Renal cortex interstitium (tissue), 11 donors: ENCODE results near the gene NEGR1. TPM values are rescaled to one million over a fixed set of nuclear protein-coding genes. Genes with fewer than 3 reads are reported as not detected.

Experiments used
- DNase-seq, 11 donors: peaks; one replicate each; pipeline ENCODE4 v3.0.0-alpha.2; 2013; ENCODE audit warnings: low read depth in 9 of 11, low spot score in 4 of 11; ENCODE audit errors: extremely low read depth in 1 of 11
- polyA plus RNA-seq, 3 donors: library from polyadenylated mRNA; unstranded; fragments of 120-200 nt; gene quantifications; one replicate each; pipeline ENCODE4 v1.2.1, GENCODE V29; 2013; ENCODE audit not compliant: insufficient read length in 3 of 3

The NEGR1 gene
- polyA plus RNA-seq, 3 donors, result 2.8 to 3.9 (median 3.5) TPM

- no peak for DNase-seq
Observed at GRCh38 chr1:71582673-71583072, 699.7 kb downstream of the NEGR1 start.

- DNase-seq, result no peak
Observed at GRCh38 chr1:71577451-71578131, 704.7 kb downstream of the NEGR1 start.

GRCh38 chr1:71572038-71572437, 710.3 kb downstream of the NEGR1 start:
- no peak for DNase-seq

- DNase-seq, result no peak
Observed at GRCh38 chr1:71566413-71566812, 715.9 kb downstream of the NEGR1 start.

GRCh38 chr1:71565831-71566230, 716.5 kb downstream of the NEGR1 start:
- no peak for DNase-seq

GRCh38 chr1:71565262-71565661, 717.1 kb downstream of the NEGR1 start:
- DNase-seq, result no peak

- DNase-seq, result no peak
Observed at GRCh38 chr1:71562298-71562697, 720.0 kb downstream of the NEGR1 start.

- DNase-seq, result no peak
Observed at GRCh38 chr1:71561729-71562128, 720.6 kb downstream of the NEGR1 start.

- DNase-seq, result no peak
Observed at GRCh38 chr1:71561206-71561605, 721.1 kb downstream of the NEGR1 start.

- no peak for DNase-seq
Observed at GRCh38 chr1:71559880-71560279, 722.5 kb downstream of the NEGR1 start.

GRCh38 chr1:71557138-71557537, 725.2 kb downstream of the NEGR1 start:
- no peak for DNase-seq

- DNase-seq, result no peak
Observed at GRCh38 chr1:71548398-71548890, 733.9 kb downstream of the NEGR1 start.

GRCh38 chr1:71542155-71542554, 740.2 kb downstream of the NEGR1 start:
- no peak for DNase-seq

- no peak for DNase-seq
Observed at GRCh38 chr1:71533950-71534349, 748.4 kb downstream of the NEGR1 start.

GRCh38 chr1:71532343-71532742, 750.0 kb downstream of the NEGR1 start:
- no peak for DNase-seq

- DNase-seq, result no peak
Observed at GRCh38 chr1:71526824-71527223, 755.5 kb downstream of the NEGR1 start.

- DNase-seq, result no peak
Observed at GRCh38 chr1:71522721-71523120, 759.6 kb downstream of the NEGR1 start.

- peak; percentile 0 to 23 (median 5) for DNase-seq
Observed at GRCh38 chr1:71521655-71522264, 760.6 kb downstream of the NEGR1 start.

- DNase-seq, result no peak
Observed at GRCh38 chr1:71511505-71511904, 770.8 kb downstream of the NEGR1 start.

GRCh38 chr1:71510725-71511124, 771.6 kb downstream of the NEGR1 start:
- DNase-seq, result no peak

- no peak for DNase-seq
Observed at GRCh38 chr1:71509051-71509595, 773.2 kb downstream of the NEGR1 start.
